ENCODE measurements around the gene DPP8.

Gene DPP8

GRCh38 chr15:65518633-65519285, 1.3 kb upstream of the DPP8 start:
- H2AFZ ChIP-seq (ENCODE audit: low read length), result no peak overlapping the region

DNA sequence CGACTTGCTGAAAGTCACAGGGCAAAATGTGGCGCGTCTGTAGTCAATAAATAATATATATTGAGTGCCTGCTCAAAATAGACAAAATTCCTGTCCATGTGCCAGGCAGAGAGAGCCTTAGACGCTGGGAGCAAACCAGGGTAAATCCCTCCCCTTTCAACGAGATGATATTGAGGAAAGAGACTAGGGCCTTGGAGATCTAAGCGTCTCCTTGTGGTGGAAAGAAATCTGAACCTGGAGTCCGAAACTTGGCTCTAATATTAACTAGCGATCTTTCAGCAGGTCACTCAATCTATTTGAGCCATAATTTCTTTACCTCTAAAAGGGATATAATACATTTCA, 348 bp upstream of the DPP8 start:
- Histone ChIP-seq H3K9ac (ENCODE audit: low read length) (peak overlapping the region; percentile 87; the same call in 1 of the 2 replicates), H3K4me2 (ENCODE audit: low read length) (peak overlapping the region; percentile 97), H3K4me3 (ENCODE audit: low read depth, low read length, poor library complexity, severe bottlenecking) (peak overlapping the region; percentile 89), H2AFZ (ENCODE audit: low read length) (peak overlapping the region; percentile 68), H3F3A (ENCODE audit: insufficient read depth, low read length) (no peaks in the 10 kb centered on the region), H3K27ac (ENCODE audit: low read depth, low read length, poor library complexity, severe bottlenecking) (no peak overlapping the region), H3K9me2 (ENCODE audit: low read depth, low read length) (no peaks in the 10 kb centered on the region), H4K20me1 (ENCODE audit: insufficient read depth, low read length) (no peaks in the 10 kb centered on the region), H3K9me3 (ENCODE audit: low read length) (no peaks in the 10 kb centered on the region), H3K27me3 (ENCODE audit: insufficient read depth, low read length) (no peaks in the 10 kb centered on the region), H3K79me2 (ENCODE audit: insufficient read depth, low read length) (peaks cover 29% of the 10 kb centered on the region), H3K4me1 (ENCODE audit: insufficient read depth, low read length, severe bottlenecking) (peaks cover 21% of the 10 kb centered on the region), H3K36me3 (ENCODE audit: insufficient read depth, low read length) (peaks cover 20% of the 10 kb centered on the region; the same call in 1 of the 2 replicates)
- TF ChIP-seq EZH2 (IDR thresholded peaks at IDR 0.05; ENCODE audit: borderline replicate concordance, low read length), result no peak
- TF ChIP-seq, protein P1, sequence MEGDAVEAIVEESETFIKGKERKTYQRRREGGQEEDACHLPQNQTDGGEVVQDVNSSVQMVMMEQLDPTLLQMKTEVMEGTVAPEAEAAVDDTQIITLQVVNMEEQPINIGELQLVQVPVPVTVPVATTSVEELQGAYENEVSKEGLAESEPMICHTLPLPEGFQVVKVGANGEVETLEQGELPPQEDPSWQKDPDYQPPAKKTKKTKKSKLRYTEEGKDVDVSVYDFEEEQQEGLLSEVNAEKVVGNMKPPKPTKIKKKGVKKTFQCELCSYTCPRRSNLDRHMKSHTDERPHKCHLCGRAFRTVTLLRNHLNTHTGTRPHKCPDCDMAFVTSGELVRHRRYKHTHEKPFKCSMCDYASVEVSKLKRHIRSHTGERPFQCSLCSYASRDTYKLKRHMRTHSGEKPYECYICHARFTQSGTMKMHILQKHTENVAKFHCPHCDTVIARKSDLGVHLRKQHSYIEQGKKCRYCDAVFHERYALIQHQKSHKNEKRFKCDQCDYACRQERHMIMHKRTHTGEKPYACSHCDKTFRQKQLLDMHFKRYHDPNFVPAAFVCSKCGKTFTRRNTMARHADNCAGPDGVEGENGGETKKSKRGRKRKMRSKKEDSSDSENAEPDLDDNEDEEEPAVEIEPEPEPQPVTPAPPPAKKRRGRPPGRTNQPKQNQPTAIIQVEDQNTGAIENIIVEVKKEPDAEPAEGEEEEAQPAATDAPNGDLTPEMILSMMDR (IDR thresholded peaks at IDR 0.05; ENCODE audit: low read length), result no peak

More at GRCh38 chr15:65518633-65519285, 1.3 kb upstream of the DPP8 start:
- Histone ChIP-seq H3F3A (ENCODE audit: insufficient read depth, low read length) (no peaks in the 10 kb centered on the region), H3K4me3 (ENCODE audit: low read depth, low read length, poor library complexity, severe bottlenecking) (no peak overlapping the region), H3K9me3 (ENCODE audit: low read length) (no peaks in the 10 kb centered on the region), H3K27ac (ENCODE audit: low read depth, low read length, poor library complexity, severe bottlenecking) (no peak overlapping the region), H4K20me1 (ENCODE audit: insufficient read depth, low read length) (no peaks in the 10 kb centered on the region), H3K79me2 (ENCODE audit: insufficient read depth, low read length) (peaks cover 28% of the 10 kb centered on the region), H3K9me2 (ENCODE audit: low read depth, low read length) (no peaks in the 10 kb centered on the region), H3K4me1 (ENCODE audit: insufficient read depth, low read length, severe bottlenecking) (peaks cover 21% of the 10 kb centered on the region), H3K36me3 (ENCODE audit: insufficient read depth, low read length) (peaks cover 17% of the 10 kb centered on the region; the same call in 1 of the 2 replicates), H3K9ac (ENCODE audit: low read length) (no peak overlapping the region), H3K4me2 (ENCODE audit: low read length) (no peak overlapping the region), H3K27me3 (ENCODE audit: insufficient read depth, low read length) (no peaks in the 10 kb centered on the region)
- TF ChIP-seq, protein P1 (IDR thresholded peaks at IDR 0.05; ENCODE audit: low read length), result no peak
- no peak for TF ChIP-seq EZH2 (IDR thresholded peaks at IDR 0.05; ENCODE audit: borderline replicate concordance, low read length)

GRCh38 chr15:65512807-65513416, 4.6 kb downstream of the DPP8 start:
- H3K9me3 ChIP-seq (ENCODE audit: low read length), result no peaks in the 10 kb centered on the region
- TF ChIP-seq, protein P1 (IDR thresholded peaks at IDR 0.05; ENCODE audit: low read length), result no peak
- TF ChIP-seq EZH2 (IDR thresholded peaks at IDR 0.05; ENCODE audit: borderline replicate concordance, low read length), result no peak
- no peaks in the 10 kb centered on the region for H4K20me1 ChIP-seq (ENCODE audit: insufficient read depth, low read length)
- no peak overlapping the region for H3K9ac ChIP-seq (ENCODE audit: low read length)
- no peak overlapping the region for H3K4me2 ChIP-seq (ENCODE audit: low read length)
- H3K4me1 ChIP-seq (ENCODE audit: insufficient read depth, low read length, severe bottlenecking), result peaks cover 17% of the 10 kb centered on the region
- H3K27ac ChIP-seq (ENCODE audit: low read depth, low read length, poor library complexity, severe bottlenecking), result no peak overlapping the region
- peaks cover 29% of the 10 kb centered on the region for H3K79me2 ChIP-seq (ENCODE audit: insufficient read depth, low read length)
- H2AFZ ChIP-seq (ENCODE audit: low read length), result no peak overlapping the region
- H3F3A ChIP-seq (ENCODE audit: insufficient read depth, low read length), result no peaks in the 10 kb centered on the region
- peaks cover 66% of the 10 kb centered on the region for H3K36me3 ChIP-seq (ENCODE audit: insufficient read depth, low read length)
- no peaks in the 10 kb centered on the region for H3K27me3 ChIP-seq (ENCODE audit: insufficient read depth, low read length)
- H3K9me2 ChIP-seq (ENCODE audit: low read depth, low read length), result no peaks in the 10 kb centered on the region
- H3K4me3 ChIP-seq (ENCODE audit: low read depth, low read length, poor library complexity, severe bottlenecking), result no peak overlapping the region

Measured in OCI-LY1 (cell line).